Esophagus muscularis mucosa (tissue), 3 donors: ENCODE results near the gene FREM1.
A peak's percentile ranks its signal among the peaks of the same experiment; 100 is the strongest.

Experiments
- EP300 ChIP-seq: sonication (generic); formaldehyde crosslinking; IDR thresholded peaks from one replicate; pipeline ENCODE4 v1.6.1; 2017; ENCODE audit warnings: antibody characterized with exemption
- TF ChIP-seq, protein P1 (sequence below), 3 experiments: fragments of 200-600 bp in 2 of 3; fragments of 450-650 bp in 1 of 3; sonication (generic) in 2 of 3; IDR thresholded peaks; one replicate each; pipeline ENCODE4 v1.5.1; 2017 to 2019; ENCODE audit warnings: antibody characterized with exemption in 3 of 3, mild to moderate bottlenecking in 2 of 3, moderate library complexity in 1 of 3

DNA sequence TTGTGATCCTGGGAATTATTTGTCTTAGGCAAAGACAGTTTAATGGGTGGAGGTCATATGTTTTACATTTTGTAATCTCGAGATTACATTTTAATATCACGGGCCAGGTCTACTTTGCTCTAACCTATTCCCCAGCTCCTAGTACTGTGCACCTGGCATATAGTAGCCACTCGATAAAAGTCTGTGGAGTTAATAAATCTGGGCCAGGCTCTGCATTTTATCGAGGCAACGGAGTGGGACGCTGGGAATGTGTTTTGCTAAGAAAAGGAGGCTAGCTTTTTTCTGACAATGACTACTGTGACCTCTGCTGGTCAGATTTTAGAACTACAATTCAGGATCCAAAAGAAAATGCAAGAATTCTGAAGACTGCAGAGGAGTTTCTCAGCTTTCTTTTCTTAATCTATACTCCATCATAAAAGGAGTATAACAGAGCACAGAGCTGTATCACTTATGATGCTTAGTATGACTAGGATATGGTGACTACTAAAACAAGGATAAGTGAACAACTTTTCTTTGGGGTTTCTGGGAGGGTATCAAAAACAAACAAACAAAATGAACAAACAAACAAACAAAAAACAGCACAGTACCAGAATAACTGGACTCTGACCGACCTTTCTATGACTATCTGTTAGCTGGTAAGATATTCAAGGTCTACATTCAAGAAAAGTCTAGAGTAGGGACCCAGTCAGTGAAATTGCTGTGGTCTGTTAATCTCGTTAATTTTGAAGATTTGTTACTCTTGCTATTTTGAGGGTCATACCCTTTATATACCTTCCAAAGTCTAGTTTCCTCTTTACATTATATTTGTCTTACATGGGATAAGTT lies 141.6 kb downstream of the FREM1 start:
- TF ChIP-seq, protein P1, sequence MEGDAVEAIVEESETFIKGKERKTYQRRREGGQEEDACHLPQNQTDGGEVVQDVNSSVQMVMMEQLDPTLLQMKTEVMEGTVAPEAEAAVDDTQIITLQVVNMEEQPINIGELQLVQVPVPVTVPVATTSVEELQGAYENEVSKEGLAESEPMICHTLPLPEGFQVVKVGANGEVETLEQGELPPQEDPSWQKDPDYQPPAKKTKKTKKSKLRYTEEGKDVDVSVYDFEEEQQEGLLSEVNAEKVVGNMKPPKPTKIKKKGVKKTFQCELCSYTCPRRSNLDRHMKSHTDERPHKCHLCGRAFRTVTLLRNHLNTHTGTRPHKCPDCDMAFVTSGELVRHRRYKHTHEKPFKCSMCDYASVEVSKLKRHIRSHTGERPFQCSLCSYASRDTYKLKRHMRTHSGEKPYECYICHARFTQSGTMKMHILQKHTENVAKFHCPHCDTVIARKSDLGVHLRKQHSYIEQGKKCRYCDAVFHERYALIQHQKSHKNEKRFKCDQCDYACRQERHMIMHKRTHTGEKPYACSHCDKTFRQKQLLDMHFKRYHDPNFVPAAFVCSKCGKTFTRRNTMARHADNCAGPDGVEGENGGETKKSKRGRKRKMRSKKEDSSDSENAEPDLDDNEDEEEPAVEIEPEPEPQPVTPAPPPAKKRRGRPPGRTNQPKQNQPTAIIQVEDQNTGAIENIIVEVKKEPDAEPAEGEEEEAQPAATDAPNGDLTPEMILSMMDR (IDR thresholded peaks at IDR 0.05), result peak; percentile 65 to 83 (median 70)
- TF ChIP-seq EP300, result no peak
